K562 (cell line): ENCODE data around the gene BAMBI.

ENCODE experiments used
- RBM14 ChIP-seq: fragments of 200-400 bp; formaldehyde crosslinking; IDR thresholded peaks from 2 replicates; pipeline ENCODE4 v1.6.1; 2018; ENCODE audit warnings: low read depth, mild to moderate bottlenecking, low read length, moderate library complexity, borderline replicate concordance; ENCODE audit not compliant: insufficient read depth
- TF ChIP-seq, protein P1 (sequence below): fragments of 450-650 bp; formaldehyde crosslinking; IDR thresholded peaks from 2 replicates; pipeline ENCODE4 v1.4.0; 2020; ENCODE audit warnings: mild to moderate bottlenecking, mixed read lengths

DNA sequence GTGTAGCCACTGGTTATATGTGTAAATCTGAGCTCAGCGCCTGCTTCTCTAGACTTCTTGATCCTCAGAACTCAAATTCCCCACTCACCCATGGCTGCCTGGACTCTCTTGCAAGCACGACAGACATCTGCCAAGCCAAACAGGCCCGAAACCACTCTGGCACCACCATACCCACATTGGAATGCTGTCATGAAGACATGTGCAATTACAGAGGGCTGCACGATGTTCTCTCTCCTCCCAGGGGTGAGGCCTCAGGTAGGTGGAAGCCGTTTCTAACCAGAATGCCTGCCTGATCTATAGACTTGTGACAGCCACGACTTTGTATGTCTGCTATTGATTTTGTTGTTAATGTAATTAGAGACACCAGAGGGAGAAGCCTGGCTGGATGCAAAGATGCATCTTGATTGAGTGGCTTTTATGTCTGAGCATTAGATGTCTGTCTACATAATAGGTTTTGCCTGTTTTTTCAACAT is 4.0 kb downstream of the BAMBI start:
- TF ChIP-seq RBM14, result no peak
- TF ChIP-seq, protein P1, sequence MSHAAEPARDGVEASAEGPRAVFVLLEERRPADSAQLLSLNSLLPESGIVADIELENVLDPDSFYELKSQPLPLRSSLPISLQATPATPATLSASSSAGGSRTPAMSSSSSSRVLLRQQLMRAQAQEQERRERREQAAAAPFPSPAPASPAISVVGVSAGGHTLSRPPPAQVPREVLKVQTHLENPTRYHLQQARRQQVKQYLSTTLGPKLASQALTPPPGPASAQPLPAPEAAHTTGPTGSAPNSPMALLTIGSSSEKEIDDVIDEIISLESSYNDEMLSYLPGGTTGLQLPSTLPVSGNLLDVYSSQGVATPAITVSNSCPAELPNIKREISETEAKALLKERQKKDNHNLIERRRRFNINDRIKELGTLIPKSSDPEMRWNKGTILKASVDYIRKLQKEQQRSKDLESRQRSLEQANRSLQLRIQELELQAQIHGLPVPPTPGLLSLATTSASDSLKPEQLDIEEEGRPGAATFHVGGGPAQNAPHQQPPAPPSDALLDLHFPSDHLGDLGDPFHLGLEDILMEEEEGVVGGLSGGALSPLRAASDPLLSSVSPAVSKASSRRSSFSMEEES, result no peak
